ENCODE data around the gene PLA2G6.

GRCh38 chr22:38141217-38141973 is 40.2 kb downstream of the PLA2G6 start:
- TF ChIP-seq CTCF (IDR thresholded peaks at IDR 0.05) (no peak), EP300 (IDR thresholded peaks at IDR 0.05) (no peak)
